GM18526 (cell line): ENCODE results near the gene NANOS3.

Source experiments
- POLR2A ChIP-seq: IDR thresholded peaks from 3 replicates; pipeline ENCODE4 v1.6.1; 2011; ENCODE audit not compliant: insufficient read length; ENCODE audit errors: extremely low read depth

NANOS3 gene

DNA sequence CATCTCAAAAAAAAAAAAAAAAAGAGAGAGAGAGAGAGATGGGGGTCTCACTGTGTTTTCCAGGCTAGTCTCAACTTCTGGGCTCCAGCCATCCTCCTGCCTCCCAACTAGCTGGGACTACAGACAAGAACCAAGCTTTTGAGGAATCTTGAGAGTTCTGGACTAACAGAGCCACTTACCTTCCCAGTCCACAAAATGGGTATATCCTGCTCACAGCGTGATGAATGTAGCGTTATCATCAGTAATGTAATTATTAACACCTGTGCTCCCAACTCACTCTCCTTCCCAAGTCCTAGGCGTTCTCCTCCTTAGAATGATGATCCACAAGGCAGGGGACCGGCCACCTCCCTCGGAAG lies 4.6 kb upstream of the NANOS3 start:
- no peak for TF ChIP-seq POLR2A

DNA sequence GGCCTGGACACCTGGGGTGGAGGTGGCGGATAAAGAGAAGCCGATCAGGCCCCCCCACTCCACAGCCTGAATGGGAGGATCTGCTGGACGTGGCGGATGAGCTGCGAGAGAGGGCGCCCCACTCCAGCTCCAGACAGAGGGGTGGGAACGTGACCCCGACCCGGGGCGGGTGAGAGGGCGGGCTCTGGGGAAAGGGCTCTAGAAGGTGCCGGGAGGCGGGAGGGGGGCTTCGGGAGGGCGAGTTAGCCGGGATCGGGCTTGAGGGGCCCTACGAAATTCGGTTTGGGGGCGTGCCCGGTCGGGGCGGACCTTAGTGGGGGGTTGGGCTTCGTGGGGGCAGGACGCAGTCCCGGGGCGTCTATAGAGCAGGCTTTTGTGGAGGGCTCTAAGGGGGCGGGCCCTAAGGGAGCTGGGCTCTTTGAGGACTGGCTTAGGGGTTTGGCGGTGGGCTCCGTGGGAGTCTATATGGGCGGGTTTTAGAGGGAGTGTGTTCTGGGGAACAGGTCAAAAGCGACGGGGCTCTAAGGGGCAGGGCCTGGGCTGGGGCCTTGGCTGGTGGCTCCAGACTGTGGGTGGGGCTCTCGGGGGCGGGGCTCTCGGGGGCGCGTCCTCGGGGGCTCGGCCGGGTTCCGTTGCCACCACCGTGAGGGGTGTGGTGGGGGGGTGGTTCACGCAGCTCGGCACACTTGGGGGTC lies 4.1 kb upstream of the NANOS3 start:
- TF ChIP-seq POLR2A = no peak

DNA sequence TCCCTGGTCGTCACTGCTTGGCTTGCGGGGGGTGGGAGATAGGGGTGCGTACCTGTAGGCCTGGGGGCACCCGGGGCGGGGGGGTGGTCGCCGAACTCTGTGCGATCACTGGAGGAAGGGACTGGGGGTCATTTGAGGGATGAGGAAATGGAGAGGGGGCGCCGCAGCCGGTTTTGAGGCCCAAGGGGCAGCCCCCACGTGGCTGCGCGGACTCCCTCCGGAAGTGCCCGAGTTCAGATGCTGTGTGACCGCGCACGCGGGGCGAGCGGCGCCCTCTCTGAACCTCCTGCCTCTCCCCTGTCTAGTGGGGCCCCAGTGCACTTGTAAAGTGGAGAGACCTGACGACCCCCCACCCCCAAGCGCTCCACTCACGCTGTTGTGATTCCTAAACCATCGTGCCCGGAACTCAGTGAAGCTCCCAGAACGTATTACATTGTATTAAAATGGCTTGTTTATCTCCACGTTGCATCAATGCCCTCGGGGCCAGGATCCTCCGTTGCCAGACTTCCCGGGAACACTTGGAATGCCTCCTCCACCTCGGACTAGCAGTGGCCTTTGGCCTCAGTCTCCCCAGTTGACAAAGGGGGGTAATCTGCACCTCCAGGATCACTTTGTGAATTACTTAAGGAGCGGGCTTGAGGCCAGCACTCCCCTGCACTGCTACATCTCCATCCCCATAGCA lies 3.0 kb upstream of the NANOS3 start:
- TF ChIP-seq POLR2A = no peak

DNA sequence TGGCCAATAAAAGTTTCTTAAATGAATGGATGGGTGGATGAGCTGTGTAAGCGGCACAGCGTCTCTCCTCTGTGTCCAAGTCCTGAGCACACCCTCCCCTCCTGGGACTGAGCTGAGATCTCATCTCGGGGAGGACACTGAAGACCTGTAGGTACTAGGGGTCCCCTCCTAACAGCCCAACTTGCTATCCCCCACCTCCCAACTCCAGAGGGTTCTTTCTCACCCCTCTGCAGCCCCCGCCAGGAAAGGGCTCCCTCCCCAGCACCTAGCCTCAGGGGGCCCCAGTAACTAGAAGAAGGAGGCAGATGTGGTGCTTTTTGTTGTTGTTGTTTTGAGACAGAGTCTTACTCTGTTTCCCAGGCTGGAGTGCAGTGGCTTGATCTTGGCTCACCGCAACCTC lies 1.1 kb upstream of the NANOS3 start:
- no peak for TF ChIP-seq POLR2A

DNA sequence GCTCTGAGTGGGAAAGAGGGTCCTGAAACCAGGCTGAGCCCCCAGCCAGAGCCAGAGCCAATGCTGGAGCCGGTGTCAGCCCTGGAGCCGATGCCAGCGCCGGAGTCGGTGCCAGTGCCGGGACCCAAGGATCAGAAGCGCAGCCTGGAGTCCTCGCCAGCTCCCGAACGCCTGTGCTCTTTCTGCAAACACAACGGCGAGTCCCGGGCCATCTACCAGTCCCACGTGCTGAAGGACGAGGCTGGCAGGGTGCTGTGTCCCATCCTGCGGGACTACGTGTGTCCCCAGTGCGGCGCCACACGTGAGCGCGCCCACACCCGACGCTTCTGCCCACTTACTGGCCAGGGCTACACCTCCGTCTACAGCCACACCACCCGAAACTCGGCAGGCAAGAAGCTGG lies 369 bp downstream of the NANOS3 start:
- TF ChIP-seq POLR2A = no peak

DNA sequence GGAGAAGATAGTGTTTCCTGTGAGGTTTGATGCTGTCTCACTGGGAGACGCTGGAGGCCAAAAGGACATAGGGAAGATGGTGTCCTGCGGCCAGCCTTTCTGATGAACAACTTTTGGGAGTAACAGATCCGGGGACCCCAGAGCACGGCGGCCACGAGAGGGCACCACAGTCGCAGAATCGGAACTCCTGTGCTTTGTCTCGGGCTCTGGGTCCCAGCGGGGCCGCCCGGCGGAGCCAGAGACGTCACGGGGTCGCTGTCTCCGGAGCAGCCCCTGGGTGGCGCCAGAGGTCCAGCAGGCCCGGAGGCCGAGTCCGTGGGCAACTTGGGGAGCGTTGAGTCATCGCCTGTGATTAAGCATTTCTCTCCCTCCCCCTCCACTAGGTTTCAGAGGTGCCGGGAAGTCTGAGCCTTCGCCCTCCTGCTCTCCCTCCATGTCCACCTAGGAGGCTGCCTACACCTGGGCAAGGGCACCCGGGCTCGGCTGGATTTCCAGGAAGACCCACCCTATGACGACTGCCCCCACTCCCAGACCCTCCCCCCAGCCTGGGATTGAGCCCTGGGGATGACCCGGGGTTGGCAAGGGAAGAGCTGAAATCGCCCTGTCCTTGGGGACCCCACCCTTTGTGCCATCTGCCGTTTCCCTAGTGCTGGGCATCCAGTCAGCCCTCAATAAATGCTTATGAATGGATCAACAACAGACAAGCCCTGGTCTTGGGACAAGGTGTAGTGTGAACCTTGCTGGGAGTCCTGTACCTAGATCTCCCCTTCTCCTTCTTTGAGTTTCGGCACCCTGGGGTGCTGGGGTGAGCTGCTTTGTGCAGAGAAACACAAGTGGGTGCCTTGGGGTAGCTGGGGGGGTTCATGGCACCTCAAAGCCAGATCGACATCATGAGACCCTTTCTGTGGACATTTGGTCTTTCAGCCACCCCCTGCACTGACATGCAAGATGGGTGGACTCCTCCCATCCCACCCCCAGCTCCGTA lies 3.4 kb downstream of the NANOS3 start:
- TF ChIP-seq POLR2A = peak; percentile 24

DNA sequence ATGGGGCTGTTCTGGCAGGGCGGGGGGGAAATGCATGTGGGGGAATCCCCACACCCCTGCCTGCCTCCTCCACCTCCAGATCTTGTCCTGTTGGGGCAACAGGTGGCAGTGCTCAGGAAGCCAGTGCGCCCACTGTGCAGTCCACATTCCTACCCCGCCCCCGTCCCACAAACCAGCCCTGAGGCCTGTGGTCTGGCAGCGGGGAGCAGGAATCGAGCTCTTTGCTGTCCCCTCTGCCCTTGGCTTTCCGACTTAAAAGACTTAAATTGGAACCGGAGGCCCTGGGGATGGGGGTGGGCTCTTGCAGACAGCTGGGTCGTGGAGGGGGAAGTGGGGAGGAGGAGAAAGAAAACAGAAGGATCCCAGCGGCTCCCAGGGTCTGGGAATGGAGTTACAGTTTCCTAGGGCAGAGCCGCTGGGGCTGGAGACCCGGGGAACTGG lies 4.3 kb downstream of the NANOS3 start:
- TF ChIP-seq POLR2A = no peak

DNA sequence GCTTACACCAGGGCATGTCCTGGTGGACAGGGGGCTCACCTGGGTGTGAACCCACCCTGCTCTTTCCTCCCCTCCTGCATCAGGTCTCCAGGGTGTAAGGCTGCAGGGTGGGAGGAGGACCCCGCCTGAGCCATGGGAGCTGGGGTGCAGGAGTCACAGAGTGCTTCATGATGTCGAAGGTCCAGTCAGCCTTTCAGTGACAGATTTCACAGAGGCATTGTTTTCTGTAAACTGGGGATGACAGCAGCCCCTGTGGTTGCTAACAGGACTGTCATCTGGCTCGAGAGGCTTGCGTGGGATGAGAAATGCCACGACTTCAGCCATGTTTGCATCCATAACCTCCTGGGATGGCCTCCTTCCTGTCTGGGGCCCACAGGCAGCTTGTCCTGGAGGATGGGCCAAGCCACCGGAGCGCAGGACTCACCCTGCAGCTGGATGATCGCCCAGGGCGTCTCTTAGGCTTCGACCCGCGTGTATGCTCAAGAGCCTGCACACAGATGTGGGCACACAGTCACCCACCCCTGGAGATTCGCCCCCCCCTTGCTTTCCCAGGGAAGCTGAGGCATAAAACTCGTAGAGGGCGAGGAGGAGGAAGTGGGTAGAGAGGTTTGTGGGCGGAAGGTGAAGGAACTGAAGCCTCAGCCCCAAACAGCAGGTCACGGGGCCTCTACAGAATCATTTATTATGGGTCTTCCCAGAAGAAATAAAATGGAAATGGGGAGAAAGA lies 4.9 kb downstream of the NANOS3 start:
- TF ChIP-seq POLR2A = no peak

DNA sequence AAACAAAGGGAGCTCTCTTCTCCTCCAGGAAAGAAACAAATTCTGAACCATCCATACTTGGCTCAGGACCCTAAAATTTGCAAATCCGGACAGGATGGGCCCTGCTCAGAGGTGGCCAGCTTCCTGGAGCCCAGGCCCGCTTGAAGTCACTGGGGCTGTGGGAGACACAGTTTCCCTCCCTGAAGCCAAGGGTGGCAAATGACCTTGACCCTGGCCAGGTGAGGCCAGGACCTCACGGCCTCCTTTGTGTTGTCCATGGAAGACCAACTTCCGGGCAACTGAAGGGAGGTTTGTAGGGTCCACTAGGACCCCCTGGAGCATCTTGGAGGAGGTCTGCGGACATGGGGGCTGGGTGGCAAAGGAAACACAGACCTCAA lies 5.5 kb downstream of the NANOS3 start:
- TF ChIP-seq POLR2A = no peak

DNA sequence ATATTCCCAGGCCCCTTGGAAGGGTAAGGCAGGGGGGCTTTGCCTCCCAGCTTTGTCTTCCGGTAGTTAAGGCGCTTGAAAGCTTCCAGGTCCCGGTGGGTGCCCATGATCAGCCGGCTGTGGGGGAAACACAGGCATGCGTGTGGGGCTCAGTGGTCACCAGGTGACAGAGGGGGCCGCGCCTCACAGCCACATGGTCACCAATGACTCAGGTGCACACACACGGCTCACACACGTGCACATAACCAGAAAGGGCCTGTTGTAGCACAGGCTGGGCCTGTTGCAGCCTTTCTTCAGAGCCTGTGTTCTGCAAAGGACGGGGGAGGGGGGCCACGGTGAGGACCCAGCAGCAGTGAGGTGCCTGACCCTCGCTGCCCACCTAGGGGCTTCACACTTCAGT lies 5.9 kb downstream of the NANOS3 start:
- TF ChIP-seq POLR2A = no peak

DNA sequence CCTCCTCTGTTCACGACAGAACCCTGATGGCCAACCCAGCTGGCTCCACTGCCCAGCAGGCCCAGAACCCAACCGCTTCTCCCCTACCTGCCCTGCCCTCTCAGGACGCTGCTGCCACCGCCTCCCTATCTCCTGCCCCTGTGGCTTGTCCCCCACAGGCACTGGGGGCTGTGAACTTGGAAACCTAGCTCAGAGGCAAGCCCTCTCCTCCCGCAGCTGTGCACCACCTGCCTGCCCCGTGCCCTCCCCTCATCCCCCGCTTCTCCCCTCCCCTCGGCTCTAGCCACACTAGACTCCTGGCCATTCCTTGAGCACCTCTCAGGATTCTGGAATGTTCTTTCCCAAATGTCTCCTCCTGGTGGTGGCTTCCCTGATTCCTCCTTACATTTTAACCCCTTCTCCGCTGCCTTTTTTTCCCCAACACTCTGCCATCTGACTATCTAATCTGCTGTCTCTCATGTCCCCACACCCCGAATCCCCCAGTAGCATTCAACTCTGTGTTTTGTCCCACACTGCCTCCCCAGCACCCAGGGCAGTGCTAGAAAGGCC lies 6.7 kb downstream of the NANOS3 start:
- no peak for TF ChIP-seq POLR2A

DNA sequence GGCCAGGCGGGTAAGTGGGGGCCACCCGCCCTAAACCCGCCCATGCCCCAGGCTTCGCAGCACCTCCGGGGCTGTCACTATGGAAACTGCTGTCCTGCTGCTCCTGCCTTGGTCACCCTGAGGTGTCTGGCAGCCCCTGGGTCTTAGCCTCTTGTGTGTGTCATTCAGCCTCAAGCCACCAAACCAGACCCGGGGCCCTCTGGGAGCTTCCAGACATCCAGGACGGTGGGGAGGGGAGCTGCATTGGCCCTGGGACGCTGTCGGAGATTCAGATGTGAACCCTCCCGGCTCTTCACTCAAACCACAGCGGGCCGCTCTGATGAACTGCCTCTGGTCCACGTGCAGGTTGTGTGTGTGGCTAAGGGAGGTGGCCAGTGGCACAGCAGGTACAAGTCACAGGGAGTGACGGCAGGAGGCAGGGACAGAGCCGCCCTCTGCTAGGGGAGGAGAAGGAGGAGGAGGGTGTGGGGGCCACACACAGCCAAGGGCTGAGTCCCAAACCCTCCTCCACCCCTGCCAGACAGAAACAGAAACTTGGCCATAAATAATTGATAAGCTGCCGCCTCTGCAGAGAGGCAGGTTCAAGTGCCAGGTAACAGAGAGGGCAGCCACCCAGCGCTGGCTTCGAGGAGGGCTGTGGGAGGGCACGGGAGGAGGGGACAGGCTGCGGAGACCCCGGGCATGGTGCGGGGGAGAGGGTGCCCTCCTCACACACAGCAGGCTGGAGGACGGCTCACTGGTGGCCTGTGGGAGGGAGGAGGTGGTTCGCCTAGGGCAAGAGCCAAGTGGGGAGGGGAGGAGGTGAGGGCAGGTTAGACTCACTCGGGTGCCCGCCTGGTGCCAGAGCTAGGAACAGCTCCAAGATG lies 8.0 kb downstream of the NANOS3 start:
- TF ChIP-seq POLR2A = no peak

DNA sequence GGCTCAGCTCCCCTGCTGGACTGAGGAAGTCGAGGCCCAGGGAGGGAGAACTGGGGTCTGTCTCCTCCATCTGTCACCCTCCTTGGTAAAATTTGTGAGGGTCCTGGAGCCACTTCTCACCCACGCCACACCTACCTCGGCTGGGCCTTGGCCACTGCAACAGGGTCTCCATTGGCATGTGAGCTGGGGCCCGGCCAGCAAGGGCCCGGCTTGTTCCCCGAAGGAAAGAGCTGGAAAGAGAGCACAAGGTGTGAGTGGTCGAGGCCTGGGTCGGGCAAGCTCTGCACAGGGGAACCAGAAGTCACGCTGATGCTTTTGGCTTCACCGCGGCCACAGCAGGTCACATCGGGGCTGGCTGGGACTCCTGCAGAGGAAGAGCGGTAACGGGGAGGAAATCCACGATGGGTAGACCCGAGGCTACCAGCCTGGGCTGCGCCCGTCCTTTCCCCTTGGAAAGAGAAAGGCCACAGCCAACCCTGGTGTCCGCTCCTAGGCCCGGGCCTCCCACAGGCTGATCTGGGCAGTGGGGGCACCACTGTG lies 9.0 kb downstream of the NANOS3 start:
- TF ChIP-seq POLR2A = no peak

DNA sequence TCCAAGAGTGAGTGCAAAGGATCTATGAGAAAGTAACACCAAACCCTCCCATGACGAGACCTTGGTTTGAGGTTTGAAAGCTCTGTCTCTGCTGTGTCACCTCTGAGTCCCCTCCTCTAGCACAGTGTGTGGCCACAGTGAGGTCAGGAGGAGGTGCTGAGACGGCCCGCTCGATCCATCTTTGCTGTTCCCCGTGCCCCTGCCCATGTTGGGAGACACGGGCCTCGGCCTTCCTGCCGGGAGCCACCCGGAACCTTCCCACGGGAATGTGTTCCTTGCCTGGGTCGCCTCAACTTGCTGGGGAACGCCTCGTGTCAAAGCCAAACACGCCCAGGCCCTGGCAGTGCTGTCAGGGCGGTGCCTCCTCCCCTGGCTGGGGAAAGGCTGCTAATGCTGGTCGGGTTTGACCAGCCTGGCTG lies 10.1 kb downstream of the NANOS3 start:
- no peak for TF ChIP-seq POLR2A

DNA sequence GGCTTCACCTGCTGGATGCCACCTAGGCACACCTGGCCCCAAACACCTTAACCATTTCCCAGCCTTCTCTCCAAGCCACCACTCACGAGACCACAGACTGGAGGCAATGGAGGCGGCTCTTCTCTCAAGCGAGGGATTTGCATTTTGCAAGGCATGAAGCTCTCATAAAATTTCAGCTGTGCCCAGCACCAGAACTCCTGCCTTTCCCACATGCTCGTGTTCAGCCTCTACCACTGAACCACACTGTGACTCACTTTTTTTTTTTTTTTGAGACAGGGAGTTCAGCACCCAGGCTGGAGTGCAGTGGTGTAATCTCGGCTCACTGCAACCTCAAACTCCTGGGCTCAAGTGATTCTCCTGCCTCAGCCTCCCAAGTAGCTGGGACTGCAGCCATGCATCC lies 10.6 kb downstream of the NANOS3 start:
- no peak for TF ChIP-seq POLR2A
